Vagina (tissue), 2 donors: Measurements from ENCODE around the gene SAA2. TPM values are rescaled to one million over a fixed set of nuclear protein-coding genes. Genes with fewer than 3 reads are reported as not detected.

Experiments
- DNase-seq, 2 donors: peaks; one replicate each; pipeline ENCODE4 v3.0.0-alpha.2; 2017; ENCODE audit errors: extremely low spot score in 2 of 2
- H3K27ac ChIP-seq: fragments of 200-600 bp; sonication (generic); one replicate; pipeline ENCODE4 v1.5.1; 2019
- H3K27me3 ChIP-seq: fragments of 200-600 bp; sonication (generic); one replicate; pipeline ENCODE4 v1.5.1; 2019
- H3K36me3 ChIP-seq, 2 donors: fragments of 200-600 bp; sonication (generic); one replicate each; pipeline ENCODE4 v1.5.1; 2017 to 2019
- H3K4me1 ChIP-seq: fragments of 200-600 bp; sonication (generic); one replicate; pipeline ENCODE4 v1.5.1; 2019
- H3K4me3 ChIP-seq, 2 donors: fragments of 200-600 bp; sonication (generic); 1 replicate in 1 of 2; 2 replicates in 1 of 2; pipeline ENCODE4 v1.5.1; 2016 to 2019
- H3K9me3 ChIP-seq: fragments of 200-600 bp; sonication (generic); one replicate; pipeline ENCODE4 v1.5.1; 2019
- CTCF ChIP-seq, 3 experiments: fragments of 450-650 bp in 2 of 3; fragments of 200-600 bp in 1 of 3; sonication (generic) in 1 of 3; IDR thresholded peaks; one replicate each; pipeline ENCODE4 v1.5.1; 2017 to 2019; ENCODE audit warnings: antibody characterized with exemption in 3 of 3, mild to moderate bottlenecking in 2 of 3, moderate library complexity in 2 of 3
- POLR2A ChIP-seq, 2 donors: fragments of 450-650 bp; IDR thresholded peaks; one replicate each; pipeline ENCODE4 v1.6.1; 2017; ENCODE audit warnings: antibody characterized with exemption in 2 of 2, mild to moderate bottlenecking in 2 of 2, moderate library complexity in 2 of 2
- POLR2AphosphoS5 ChIP-seq, 2 donors: sonication (generic); formaldehyde crosslinking; IDR thresholded peaks; one replicate each; pipeline ENCODE4 v1.9.0; 2017; ENCODE audit warnings: antibody characterized with exemption in 2 of 2, mild to moderate bottlenecking in 2 of 2, low read depth in 1 of 2; ENCODE audit not compliant: insufficient read depth in 1 of 2
- intact Hi-C: fragments of 100-400 bp; cut with DNase I; formaldehyde crosslinking; loops from one replicate; pipeline ENCODE4 v1.15.1; 2023
- total RNA-seq: library from RNA; depleted of rRNA; stranded (reverse); fragments of >200 nt; gene quantifications from one replicate; pipeline ENCODE4 v1.2.3, GENCODE V29; 2016

SAA2 gene
- 19.4 TPM for total RNA-seq

GRCh38 chr11:18248561-18248960 is at the start of gene SAA2:
SAA2 (minus strand) TSS chr11:18248668; CDS start chr11:18248011, 657 bp downstream.
- DNase-seq = peak in 1 of 2 donors; percentile 72
- intact Hi-C loops = no loop called here
- TF ChIP-seq POLR2AphosphoS5 (IDR thresholded peaks at IDR 0.05; ENCODE audit: insufficient read depth in 1 of 2, low read depth in 1 of 2) (no peak), CTCF (IDR thresholded peaks at IDR 0.05) (no peak), POLR2A (IDR thresholded peaks at IDR 0.05) (no peak)
- Histone ChIP-seq H3K27me3 (no peaks in the 10 kb centered on the region), H3K9me3 (no peaks in the 10 kb centered on the region), H3K36me3 (no peaks in the 10 kb centered on the region), H3K4me3 (no peak within 1 kb of the TSS), H3K4me1 (no peaks in the 10 kb centered on the region), H3K27ac (no peak within 1 kb of the TSS)

- Histone ChIP-seq H3K27me3 (no peaks in the 10 kb centered on the region), H3K36me3 (peaks cover 0 to 72% of the 10 kb centered on the region in 2 donors), H3K4me1 (no peaks in the 10 kb centered on the region), H3K4me3 (no peak overlapping the region), H3K9me3 (no peaks in the 10 kb centered on the region), H3K27ac (no peak overlapping the region)
- no peak for TF ChIP-seq CTCF (IDR thresholded peaks at IDR 0.05)
- no peak for TF ChIP-seq POLR2A (IDR thresholded peaks at IDR 0.05)
- no peak for TF ChIP-seq POLR2AphosphoS5 (IDR thresholded peaks at IDR 0.05; ENCODE audit: insufficient read depth in 1 of 2, low read depth in 1 of 2)
- intact Hi-C loops = no loop called here
- no peak for DNase-seq
Measured at GRCh38 chr11:18295316-18295715, 46.8 kb upstream of the SAA2 start.

DNA sequence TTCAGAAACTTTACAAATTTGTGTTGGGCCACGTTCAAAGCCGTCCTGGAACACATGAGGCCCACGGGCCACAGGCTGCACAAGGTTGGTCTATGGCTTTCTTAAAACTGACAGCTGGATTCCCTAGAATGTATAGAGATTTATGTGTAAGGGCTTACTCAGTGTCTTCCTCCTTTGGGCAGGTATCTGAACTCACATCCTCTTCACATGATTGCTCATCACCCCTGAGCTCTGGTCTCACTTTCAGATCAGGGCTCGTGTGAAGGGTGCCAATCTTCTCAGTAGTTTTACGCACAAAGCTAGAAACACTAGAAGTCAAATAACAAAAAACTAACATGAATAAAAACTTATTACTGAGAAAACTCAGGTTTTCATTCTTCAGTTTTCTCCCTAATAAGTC is 46.4 kb upstream of the SAA2 start:
- Histone ChIP-seq H3K36me3 (peaks cover 0 to 73% of the 10 kb centered on the region in 2 donors), H3K27ac (no peak overlapping the region), H3K27me3 (no peaks in the 10 kb centered on the region), H3K9me3 (no peaks in the 10 kb centered on the region), H3K4me3 (no peak overlapping the region), H3K4me1 (no peaks in the 10 kb centered on the region)
- intact Hi-C loops = no loop called here
- no peak for TF ChIP-seq POLR2A (IDR thresholded peaks at IDR 0.05)
- no peak for TF ChIP-seq POLR2AphosphoS5 (IDR thresholded peaks at IDR 0.05; ENCODE audit: insufficient read depth in 1 of 2, low read depth in 1 of 2)
- no peak for TF ChIP-seq CTCF (IDR thresholded peaks at IDR 0.05)
- no peak for DNase-seq

DNA sequence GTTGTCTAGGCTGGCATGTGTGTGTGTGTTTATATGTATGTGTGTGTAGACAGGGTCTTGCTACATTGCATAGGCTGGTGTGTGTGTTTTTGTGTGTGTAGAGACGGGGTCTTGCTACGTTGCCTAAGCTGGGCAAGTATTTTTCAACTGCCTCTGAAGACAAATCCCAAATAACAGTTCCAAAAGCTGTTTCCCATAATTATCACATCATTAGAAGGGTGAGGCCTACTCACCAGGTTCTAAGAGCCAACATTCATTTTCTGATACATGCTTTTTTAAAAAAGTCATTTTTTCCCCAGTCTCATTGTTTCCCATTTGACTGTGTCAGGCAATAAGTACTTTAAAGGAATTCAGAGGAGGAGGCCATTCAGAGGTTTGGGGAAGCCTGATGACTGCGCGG is 40.4 kb upstream of the SAA2 start:
- Histone ChIP-seq H3K9me3 (no peaks in the 10 kb centered on the region), H3K27me3 (no peaks in the 10 kb centered on the region), H3K4me3 (no peak overlapping the region), H3K36me3 (peaks cover 0 to 67% of the 10 kb centered on the region in 2 donors), H3K27ac (no peak overlapping the region), H3K4me1 (no peaks in the 10 kb centered on the region)
- no peak for TF ChIP-seq POLR2AphosphoS5 (IDR thresholded peaks at IDR 0.05; ENCODE audit: insufficient read depth in 1 of 2, low read depth in 1 of 2)
- no peak for TF ChIP-seq POLR2A (IDR thresholded peaks at IDR 0.05)
- TF ChIP-seq CTCF (IDR thresholded peaks at IDR 0.05) = no peak
- no peak for DNase-seq
- intact Hi-C loops = no loop called here

- Histone ChIP-seq H3K36me3 (peaks cover 0 to 63% of the 10 kb centered on the region in 2 donors), H3K27ac (no peak overlapping the region), H3K4me3 (no peak overlapping the region), H3K27me3 (no peaks in the 10 kb centered on the region), H3K9me3 (no peaks in the 10 kb centered on the region), H3K4me1 (no peaks in the 10 kb centered on the region)
- intact Hi-C loops = no loop called here
- no peak for DNase-seq
- TF ChIP-seq POLR2A (IDR thresholded peaks at IDR 0.05) = no peak
- TF ChIP-seq POLR2AphosphoS5 (IDR thresholded peaks at IDR 0.05; ENCODE audit: insufficient read depth in 1 of 2, low read depth in 1 of 2) = no peak
- TF ChIP-seq CTCF (IDR thresholded peaks at IDR 0.05) = no peak
Measured at GRCh38 chr11:18285841-18286240, 37.4 kb upstream of the SAA2 start.
